T-helper 17 cell (primary cell): ENCODE results near the gene SMU1. TPM values are rescaled to one million over a fixed set of nuclear protein-coding genes. Genes with fewer than 3 reads are reported as not detected.

Source experiments
- ATAC-seq: fragments of 150-1000 bp; cut with Tn5 transposase; 2 replicates; pipeline ENCODE4 v1.10.0; 2021; ENCODE audit warnings: mild to moderate bottlenecking, moderate library complexity
- DNase-seq, 3 donors: peaks; one replicate each; pipeline versions ENCODE4 v3.0.0 to v3.0.0-alpha.2; 2020 to 2021
- H3K9me3 ChIP-seq: one replicate; pipeline ENCODE4 v1.7.0; 2013; ENCODE audit warnings: low read length, mild to moderate bottlenecking; ENCODE audit not compliant: control insufficient read depth, poor library complexity, severe bottlenecking
- H3K27ac Mint-ChIP-seq: one replicate; pipeline ENCODE4 v1.8.0; 2022; ENCODE audit warnings: mild to moderate bottlenecking, moderate library complexity, mixed read lengths
- H3K27me3 Mint-ChIP-seq: one replicate; pipeline ENCODE4 v1.8.0; 2022; ENCODE audit warnings: mixed read lengths
- H3K36me3 Mint-ChIP-seq: one replicate; pipeline ENCODE4 v1.8.0; 2022; ENCODE audit warnings: low read depth, mixed read lengths
- H3K4me1 Mint-ChIP-seq: one replicate; pipeline ENCODE4 v1.8.0; 2022; ENCODE audit warnings: mild to moderate bottlenecking, mixed read lengths
- H3K4me3 Mint-ChIP-seq: one replicate; pipeline ENCODE4 v1.8.0; 2022; ENCODE audit warnings: mild to moderate bottlenecking, moderate library complexity, mixed read lengths
- total RNA-seq, 4 donors: library from RNA in 2 of 4; stranded (reverse) in 2 of 4; gene quantifications; one replicate each; pipeline ENCODE4 v1.2.3 and lab custom pipeline; 2022 to 2026

The SMU1 gene
- total RNA-seq, 2 donors from 2014 or later: 20.6 to 21.2 TPM

DNA sequence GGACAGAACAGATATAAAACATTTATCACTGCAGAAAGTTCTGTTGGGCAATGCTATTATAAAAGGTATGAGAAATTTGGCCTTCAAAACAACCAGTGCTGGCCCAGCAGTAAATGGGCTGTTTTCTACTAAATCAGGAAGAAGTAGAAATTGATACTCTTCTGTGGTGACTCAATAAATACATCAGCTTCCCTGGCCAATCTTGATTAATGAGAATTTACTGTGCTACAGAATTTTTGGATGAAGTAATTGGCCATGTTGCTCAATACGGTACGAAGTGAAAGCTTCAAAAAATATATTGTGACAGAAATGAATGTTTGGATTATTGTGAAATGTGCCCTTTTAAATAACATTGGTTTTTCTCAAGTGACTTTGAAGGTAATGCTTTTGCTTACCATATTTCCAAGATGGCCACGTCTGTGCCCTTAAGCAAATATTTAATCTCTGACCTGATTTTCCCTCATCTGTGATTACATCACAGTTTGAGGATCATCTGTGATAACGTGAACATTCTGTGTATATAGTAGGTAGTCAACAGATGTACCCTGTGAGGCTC is 47.2 kb downstream of the SMU1 start:
- no peak for DNase-seq
- H3K4me1 Mint-ChIP-seq: peaks cover 44% of the 10 kb centered on the region
- H3K36me3 Mint-ChIP-seq: peaks cover 8% of the 10 kb centered on the region
- H3K27ac Mint-ChIP-seq: peak overlapping the region; percentile 76
- peak overlapping the region; percentile 39 for H3K4me3 Mint-ChIP-seq
- no peak for ATAC-seq
- H3K27me3 Mint-ChIP-seq: no peaks in the 10 kb centered on the region
- H3K9me3 ChIP-seq: no peaks in the 10 kb centered on the region

DNA sequence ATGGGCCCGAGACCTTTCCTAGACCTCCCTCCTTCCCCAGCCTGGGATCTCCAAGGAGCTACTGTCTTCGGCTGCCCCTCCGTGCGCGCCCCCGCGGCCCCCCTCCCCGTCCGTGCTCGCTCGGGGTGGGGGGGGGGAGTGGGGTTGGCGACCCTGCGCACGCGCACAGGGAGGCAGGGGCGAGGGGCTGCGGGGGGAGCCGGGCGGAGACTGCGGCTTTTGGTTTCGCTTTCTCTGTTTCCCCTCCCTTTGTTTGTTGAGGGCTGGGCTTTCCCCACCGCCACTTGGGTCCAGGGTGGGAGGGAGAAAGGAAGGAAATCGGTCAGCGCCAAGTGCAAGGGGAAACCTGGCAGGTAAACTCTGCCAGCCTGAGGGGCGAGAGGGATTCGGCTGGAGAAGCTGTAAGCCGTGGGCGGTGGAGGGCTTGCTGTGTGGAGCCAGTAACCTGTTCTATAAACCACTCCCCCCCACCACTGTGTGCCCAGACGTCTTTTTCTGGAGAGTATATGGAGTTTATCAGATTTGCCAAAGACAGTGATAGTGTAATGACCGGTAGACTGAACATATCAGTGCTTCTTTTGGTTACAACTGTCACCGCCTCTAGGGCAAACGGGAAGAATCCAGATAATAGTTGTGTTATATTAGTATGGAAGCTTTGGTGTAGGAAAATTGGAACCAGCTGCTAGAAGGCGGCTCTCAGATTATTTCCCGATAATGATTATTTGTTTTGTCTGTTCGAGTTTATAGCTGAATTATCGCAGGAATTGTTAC is 50.7 kb downstream of the SMU1 start:
- ATAC-seq (peak; percentile 69), DNase-seq (peak; percentile 65 to 81 (median 81))
- H3K27me3 Mint-ChIP-seq: no peaks in the 10 kb centered on the region
- H3K4me3 Mint-ChIP-seq: peak overlapping the region; percentile 97
- H3K4me1 Mint-ChIP-seq: peaks cover 45% of the 10 kb centered on the region
- H3K9me3 ChIP-seq: no peaks in the 10 kb centered on the region
- peaks cover 8% of the 10 kb centered on the region for H3K36me3 Mint-ChIP-seq
- H3K27ac Mint-ChIP-seq: peak overlapping the region; percentile 96

DNA sequence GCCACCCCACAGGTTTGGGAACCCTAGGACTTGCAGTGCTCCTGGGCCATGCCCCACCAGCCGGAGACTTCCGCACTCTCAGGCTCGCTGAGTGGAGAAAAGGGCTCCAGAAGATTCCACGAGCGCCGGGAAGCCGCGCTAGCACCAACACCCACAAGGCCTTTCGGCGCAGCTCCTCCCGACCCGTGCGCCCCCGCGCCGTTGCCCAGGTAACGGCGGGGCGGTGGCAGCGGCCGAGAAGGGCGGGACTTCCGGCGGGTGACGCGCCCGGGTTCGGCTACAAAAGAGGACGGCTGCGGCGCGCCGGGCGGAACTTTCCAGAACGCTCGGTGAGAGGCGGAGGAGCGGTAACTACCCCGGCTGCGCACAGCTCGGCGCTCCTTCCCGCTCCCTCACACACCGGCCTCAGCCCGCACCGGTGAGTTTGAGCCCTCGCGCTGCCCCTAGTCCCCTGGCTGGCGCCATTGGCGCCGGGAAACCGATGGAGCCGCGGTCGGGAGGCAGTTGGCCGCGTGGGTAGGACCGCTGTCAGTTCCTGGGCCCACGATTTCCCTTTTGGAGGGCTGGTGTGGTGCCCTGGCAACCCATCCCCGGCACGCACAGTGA is 51.4 kb downstream of the SMU1 start, which contains the start of gene DNAJA1:
Gene DNAJA1, plus strand, starts transcription at position 308 of the 606 bp plus-strand sequence. CDS start 1,212 bp downstream, outside the sequence.
- no peaks in the 10 kb centered on the region for H3K9me3 ChIP-seq
- Mint-ChIP-seq H3K27me3 (no peaks in the 10 kb centered on the region), H3K27ac (peak within 1 kb of the TSS; percentile 96), H3K4me3 (peak within 1 kb of the TSS; percentile 97), H3K36me3 (peaks cover 14% of the 10 kb centered on the region), H3K4me1 (peaks cover 47% of the 10 kb centered on the region)
- DNase-seq (peak; percentile 96 to 98 (median 96)), ATAC-seq (peak; percentile 83)

DNA sequence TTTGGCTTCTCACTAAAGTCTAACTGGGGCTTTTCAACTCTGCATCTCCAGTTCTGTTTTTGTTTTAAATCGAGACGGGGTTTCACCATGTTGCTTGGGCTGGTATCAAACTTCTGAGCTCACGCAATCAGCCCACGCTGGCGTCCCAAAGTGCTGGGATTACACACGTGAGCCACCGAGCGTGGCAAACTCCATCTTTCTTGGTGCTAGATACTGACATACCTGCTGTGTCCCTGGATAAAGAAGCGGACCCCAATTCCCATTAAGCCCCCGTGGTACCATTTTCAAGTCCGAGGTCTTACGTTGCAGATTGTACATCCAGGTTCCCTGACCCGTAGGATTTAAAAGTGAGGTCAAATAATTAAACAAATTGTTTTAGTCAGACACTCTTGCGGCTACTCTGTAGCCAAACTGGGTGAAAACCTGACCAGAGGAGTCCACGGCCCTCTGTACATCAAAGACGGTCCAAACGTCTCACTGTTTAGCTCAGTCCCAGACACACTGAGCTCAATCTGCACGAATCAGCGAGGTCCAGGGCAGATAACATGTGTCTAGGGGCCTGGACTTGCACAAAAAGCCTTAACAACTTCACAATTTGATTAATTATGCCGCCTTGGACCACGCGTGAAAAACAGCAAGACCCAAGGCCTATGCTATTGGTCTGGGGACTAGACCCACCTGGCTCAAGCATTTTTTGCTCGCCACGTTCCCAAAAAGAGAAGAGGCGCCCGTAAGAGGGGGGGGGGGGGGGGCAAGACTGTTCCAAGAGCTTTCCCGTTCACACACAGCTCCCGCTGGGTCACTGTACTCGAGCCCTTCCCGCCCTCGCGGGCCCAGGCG is 52.1 kb downstream of the SMU1 start:
- ATAC-seq (no peak), DNase-seq (no peak)
- no peaks in the 10 kb centered on the region for H3K27me3 Mint-ChIP-seq
- H3K4me1 Mint-ChIP-seq: peaks cover 42% of the 10 kb centered on the region
- peaks cover 11% of the 10 kb centered on the region for H3K36me3 Mint-ChIP-seq
- no peaks in the 10 kb centered on the region for H3K9me3 ChIP-seq
- H3K27ac Mint-ChIP-seq: peak overlapping the region; percentile 96
- H3K4me3 Mint-ChIP-seq: peak overlapping the region; percentile 97

DNA sequence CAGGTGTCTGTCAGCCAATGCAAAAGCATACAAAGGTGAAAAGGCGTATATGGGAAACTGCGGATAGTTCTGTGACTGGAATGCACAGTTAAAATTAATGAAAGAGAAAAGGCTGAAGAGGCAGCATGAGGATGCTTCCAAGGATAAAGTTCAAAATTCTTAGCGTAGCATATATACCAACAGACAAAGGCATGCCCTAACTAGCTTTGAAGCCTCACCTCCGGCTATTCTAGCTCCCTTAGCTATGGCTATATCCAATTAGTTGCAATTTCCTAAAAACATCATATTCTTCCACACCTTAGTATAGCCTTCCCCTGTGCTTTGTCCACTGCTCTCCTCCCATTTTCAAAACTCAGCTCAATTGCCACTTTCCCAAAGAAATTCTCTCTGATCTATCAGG is 52.8 kb downstream of the SMU1 start:
- Mint-ChIP-seq H3K27me3 (no peaks in the 10 kb centered on the region), H3K4me1 (peaks cover 37% of the 10 kb centered on the region), H3K36me3 (peaks cover 11% of the 10 kb centered on the region), H3K27ac (peak overlapping the region; percentile 96), H3K4me3 (peak overlapping the region; percentile 97)
- DNase-seq (no peak), ATAC-seq (no peak)
- H3K9me3 ChIP-seq: no peaks in the 10 kb centered on the region

DNA sequence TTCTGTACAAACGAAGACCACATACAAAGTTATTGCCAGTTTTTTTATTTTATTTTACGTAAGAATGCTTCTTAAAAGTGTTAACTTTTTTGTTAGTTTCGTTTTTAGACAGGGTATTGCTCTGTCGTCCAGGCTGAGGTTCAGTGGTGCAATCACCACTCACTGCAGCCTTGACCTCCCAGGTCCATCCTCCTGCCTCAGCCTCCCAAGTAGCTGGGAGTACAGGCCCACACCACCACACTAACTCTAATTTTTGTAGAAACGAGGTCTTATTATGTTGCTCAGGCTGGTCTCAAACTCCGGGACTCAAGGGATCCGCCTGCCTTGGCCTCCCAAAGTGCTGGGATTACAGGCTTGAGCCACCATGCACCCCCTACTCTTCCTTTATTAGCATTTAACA is 53.7 kb downstream of the SMU1 start:
- Mint-ChIP-seq H3K36me3 (peaks cover 9% of the 10 kb centered on the region), H3K4me3 (no peak overlapping the region), H3K27me3 (no peaks in the 10 kb centered on the region), H3K4me1 (peaks cover 31% of the 10 kb centered on the region), H3K27ac (peak overlapping the region; percentile 96)
- H3K9me3 ChIP-seq: no peaks in the 10 kb centered on the region
- ATAC-seq (no peak), DNase-seq (no peak)

DNA sequence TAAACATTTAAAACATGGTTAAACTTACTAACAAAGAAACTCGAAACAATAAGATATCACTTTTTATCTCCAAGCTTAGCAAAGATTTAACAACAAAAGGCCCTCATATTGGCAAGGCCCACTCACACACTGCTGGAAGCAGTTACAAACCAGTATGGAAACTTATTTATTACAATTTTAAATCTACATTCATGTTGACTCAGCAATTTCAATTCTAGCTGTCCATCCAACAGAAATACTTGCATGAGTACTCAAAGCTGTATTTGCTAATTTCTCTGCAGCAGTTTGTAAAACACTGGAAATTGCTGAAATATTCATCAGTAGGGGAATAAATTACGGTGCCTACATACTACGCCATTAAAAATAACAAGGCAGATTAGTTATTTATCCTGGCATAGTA is 54.2 kb downstream of the SMU1 start:
- no peak for ATAC-seq
- Mint-ChIP-seq H3K27me3 (no peaks in the 10 kb centered on the region), H3K36me3 (peaks cover 9% of the 10 kb centered on the region), H3K27ac (peak overlapping the region; percentile 8), H3K4me1 (peaks cover 31% of the 10 kb centered on the region), H3K4me3 (no peak overlapping the region)
- DNase-seq: no peak
- H3K9me3 ChIP-seq: no peaks in the 10 kb centered on the region

DNA sequence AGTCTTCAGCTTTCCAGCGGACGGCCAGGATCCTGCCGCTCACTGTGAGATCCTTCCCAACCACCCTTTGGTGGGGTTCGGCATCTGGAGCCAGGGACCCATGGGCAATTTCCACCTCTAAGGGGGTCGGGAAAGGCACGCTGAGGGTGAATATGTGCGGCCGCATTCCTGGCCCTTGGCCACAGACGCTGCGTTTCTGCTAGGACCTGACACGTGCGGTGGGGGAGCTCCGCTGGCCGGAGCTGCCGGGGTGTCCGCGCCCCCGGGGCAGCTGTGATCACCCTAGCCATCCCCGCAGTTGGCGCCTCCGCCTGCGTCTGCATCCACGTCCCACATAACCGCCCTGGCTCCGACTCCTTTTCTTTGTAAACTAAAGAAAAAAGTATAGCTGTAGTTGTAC is 56.7 kb downstream of the SMU1 start:
- H3K9me3 ChIP-seq: no peaks in the 10 kb centered on the region
- no peak overlapping the region for H3K4me3 Mint-ChIP-seq
- no peak for ATAC-seq
- DNase-seq: no peak
- H3K4me1 Mint-ChIP-seq: peaks cover 19% of the 10 kb centered on the region
- peaks cover 6% of the 10 kb centered on the region for H3K36me3 Mint-ChIP-seq
- no peak overlapping the region for H3K27ac Mint-ChIP-seq
- no peaks in the 10 kb centered on the region for H3K27me3 Mint-ChIP-seq

DNA sequence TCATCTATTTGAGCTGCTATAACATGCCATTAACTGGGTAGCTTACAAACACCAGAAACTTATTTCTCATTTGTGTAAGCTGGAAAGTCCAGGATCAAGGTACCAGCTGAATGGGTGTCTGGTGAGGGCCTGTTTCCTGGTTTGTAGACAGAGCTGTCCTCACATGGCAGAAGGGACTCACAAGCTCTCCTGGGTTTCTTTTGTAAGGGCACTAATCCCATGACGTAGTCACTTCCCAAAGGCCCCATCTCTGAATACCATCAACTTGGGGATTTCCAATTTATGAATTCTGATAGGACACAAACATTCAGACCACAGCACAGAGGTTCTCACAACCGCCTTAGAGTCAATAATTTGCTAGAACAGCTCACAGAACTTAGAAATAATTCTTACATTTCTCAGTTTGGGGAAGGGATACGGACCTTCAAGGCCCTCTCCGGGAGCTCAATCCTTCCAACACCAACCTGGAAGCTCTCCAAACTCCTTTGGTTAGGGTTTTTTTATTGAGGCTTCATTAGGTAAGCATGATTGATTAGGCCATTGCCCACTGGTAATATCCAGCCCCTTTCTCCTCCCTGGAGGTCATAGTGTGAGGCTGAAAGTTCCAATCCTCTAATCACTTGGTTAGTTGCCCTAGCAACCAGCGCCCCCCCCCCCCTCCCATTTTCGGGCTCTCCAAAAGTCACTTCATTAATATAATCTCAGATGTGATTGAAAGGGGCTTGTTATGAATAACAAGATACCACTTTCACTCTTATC is 59.0 kb downstream of the SMU1 start:
- H3K4me1 Mint-ChIP-seq: peaks cover 11% of the 10 kb centered on the region
- DNase-seq (no peak), ATAC-seq (no peak)
- H3K9me3 ChIP-seq: no peaks in the 10 kb centered on the region
- peaks cover 6% of the 10 kb centered on the region for H3K36me3 Mint-ChIP-seq
- no peak overlapping the region for H3K27ac Mint-ChIP-seq
- no peak overlapping the region for H3K4me3 Mint-ChIP-seq
- no peaks in the 10 kb centered on the region for H3K27me3 Mint-ChIP-seq

DNA sequence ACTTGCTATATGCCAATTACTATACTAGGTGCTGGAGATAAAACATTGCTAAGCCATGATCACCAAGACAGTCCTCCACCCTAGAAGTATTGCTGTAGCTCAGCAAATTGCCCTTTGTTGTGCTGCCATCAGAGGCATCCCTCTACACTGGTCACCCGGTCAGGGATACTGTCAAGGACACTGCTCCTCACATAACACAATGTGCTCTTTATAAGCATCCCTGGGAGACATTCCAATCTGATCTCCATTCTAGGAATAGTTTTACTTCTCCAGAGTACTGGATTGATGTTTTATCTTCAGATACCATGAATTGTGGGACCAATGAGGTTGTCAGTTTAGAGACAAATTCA is 61.8 kb downstream of the SMU1 start:
- ATAC-seq: no peak
- H3K27me3 Mint-ChIP-seq: no peaks in the 10 kb centered on the region
- H3K4me1 Mint-ChIP-seq: peaks cover 2% of the 10 kb centered on the region
- H3K27ac Mint-ChIP-seq: no peak overlapping the region
- DNase-seq: no peak
- H3K4me3 Mint-ChIP-seq: no peak overlapping the region
- H3K9me3 ChIP-seq: no peaks in the 10 kb centered on the region
- peaks cover 3% of the 10 kb centered on the region for H3K36me3 Mint-ChIP-seq

DNA sequence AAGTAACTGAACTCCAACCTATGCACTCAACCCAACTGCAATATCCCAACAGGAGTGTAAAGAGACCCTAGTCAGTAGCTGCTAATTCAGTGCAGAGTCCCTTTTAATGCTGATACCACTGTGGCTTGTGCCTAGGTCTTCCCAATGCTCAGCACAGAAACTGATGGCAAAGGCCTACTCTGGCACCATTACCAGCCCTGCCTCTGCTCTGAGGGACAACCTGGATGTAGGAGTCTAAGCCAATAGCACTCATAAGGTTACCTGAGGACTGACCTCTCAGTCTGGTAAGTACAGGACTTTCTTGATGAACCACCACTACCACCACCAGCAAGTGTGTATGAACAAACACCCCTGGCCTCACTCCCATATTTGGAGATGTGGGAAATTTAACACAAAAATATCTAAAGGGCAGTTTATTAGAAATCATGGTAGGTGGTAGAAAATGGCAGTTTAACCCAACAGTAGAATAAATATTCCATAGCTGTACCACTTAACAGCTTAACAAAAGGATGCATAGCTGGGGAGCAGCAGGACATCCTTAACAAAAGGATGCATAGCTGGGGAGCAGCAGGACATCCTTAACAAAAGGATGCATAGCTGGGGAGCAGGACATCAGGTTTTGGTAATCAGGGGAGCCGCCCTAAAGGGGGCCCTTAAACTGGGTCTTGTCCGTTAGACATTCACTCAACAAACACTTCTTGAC is 62.4 kb downstream of the SMU1 start:
- Mint-ChIP-seq H3K27me3 (no peaks in the 10 kb centered on the region), H3K4me1 (peaks cover 2% of the 10 kb centered on the region), H3K36me3 (peaks cover 3% of the 10 kb centered on the region), H3K4me3 (no peak overlapping the region), H3K27ac (no peak overlapping the region)
- H3K9me3 ChIP-seq: no peaks in the 10 kb centered on the region
- ATAC-seq (no peak), DNase-seq (no peak)
